ENCODE results near the gene AIMP1.

AIMP1 gene

DNA sequence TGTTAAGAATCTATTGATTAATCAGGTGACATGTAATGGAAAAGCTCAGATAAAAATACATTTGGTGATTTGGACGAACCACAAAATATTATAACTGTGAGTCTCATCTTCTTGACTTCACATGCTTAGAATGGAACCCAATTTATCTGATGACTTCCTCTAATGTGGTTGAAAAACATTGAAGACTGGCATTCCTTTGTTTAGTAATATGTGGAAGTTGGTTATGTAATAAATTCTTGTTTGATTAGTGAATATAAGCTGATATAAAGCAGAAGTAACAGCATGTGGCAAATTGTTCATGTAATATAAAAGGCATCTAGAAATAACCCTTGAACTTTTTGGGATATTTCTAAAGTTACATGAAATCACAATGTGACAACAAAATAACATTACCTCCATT lies 42.5 kb downstream of the AIMP1 start:
- Histone ChIP-seq H3K9ac (ENCODE audit: low read depth, low read length) (no peak overlapping the region), H3K4me1 (ENCODE audit: insufficient read depth, low read length) (no peaks in the 10 kb centered on the region; the same call in 1 of the 2 replicates), H3K9me3 (ENCODE audit: insufficient read depth, low read depth, low read length) (no peaks in the 10 kb centered on the region), H3K27ac (ENCODE audit: low read length) (no peak overlapping the region), H3K27me3 (ENCODE audit: insufficient read depth, low read length) (no peaks in the 10 kb centered on the region), H3K4me3 (ENCODE audit: low read length) (no peak overlapping the region), H3K36me3 (ENCODE audit: insufficient read depth, low read depth, low read length) (no peaks in the 10 kb centered on the region)

GRCh38 chr4:106362086-106362825 lies 45.9 kb downstream of the AIMP1 start:
- H3K4me1 ChIP-seq (ENCODE audit: insufficient read depth, low read length) = no peaks in the 10 kb centered on the region

GRCh38 chr4:106364282-106364681 lies 47.9 kb downstream of the AIMP1 start:
- H3K4me1 ChIP-seq (ENCODE audit: insufficient read depth, low read length) = no peaks in the 10 kb centered on the region
- no peaks in the 10 kb centered on the region for H3K27me3 ChIP-seq (ENCODE audit: insufficient read depth, low read length)
- H3K27ac ChIP-seq (ENCODE audit: low read length) = no peak overlapping the region
- no peak overlapping the region for H3K9ac ChIP-seq (ENCODE audit: low read depth, low read length)
- H3K4me3 ChIP-seq (ENCODE audit: low read length) = no peak overlapping the region
- H3K9me3 ChIP-seq (ENCODE audit: insufficient read depth, low read depth, low read length) = no peaks in the 10 kb centered on the region
- no peaks in the 10 kb centered on the region for H3K36me3 ChIP-seq (ENCODE audit: insufficient read depth, low read depth, low read length)

More at GRCh38 chr4:106362086-106362825, 45.9 kb downstream of the AIMP1 start:
- H3K27ac ChIP-seq (ENCODE audit: low read length) = no peak overlapping the region
- no peak overlapping the region for H3K4me3 ChIP-seq (ENCODE audit: low read length)
- no peaks in the 10 kb centered on the region for H3K9me3 ChIP-seq (ENCODE audit: insufficient read depth, low read depth, low read length)
- H3K9ac ChIP-seq (ENCODE audit: low read depth, low read length) = no peak overlapping the region
- H3K36me3 ChIP-seq (ENCODE audit: insufficient read depth, low read depth, low read length) = no peaks in the 10 kb centered on the region
- H3K27me3 ChIP-seq (ENCODE audit: insufficient read depth, low read length) = no peaks in the 10 kb centered on the region

GRCh38 chr4:106365613-106366012 lies 49.3 kb downstream of the AIMP1 start:
- H3K9me3 ChIP-seq (ENCODE audit: insufficient read depth, low read depth, low read length) = no peaks in the 10 kb centered on the region
- H3K4me3 ChIP-seq (ENCODE audit: low read length) = no peak overlapping the region
- H3K27ac ChIP-seq (ENCODE audit: low read length) = no peak overlapping the region
- no peak overlapping the region for H3K9ac ChIP-seq (ENCODE audit: low read depth, low read length)
- no peaks in the 10 kb centered on the region for H3K4me1 ChIP-seq (ENCODE audit: insufficient read depth, low read length)
- H3K36me3 ChIP-seq (ENCODE audit: insufficient read depth, low read depth, low read length) = no peaks in the 10 kb centered on the region
- H3K27me3 ChIP-seq (ENCODE audit: insufficient read depth, low read length) = no peaks in the 10 kb centered on the region

- Histone ChIP-seq H3K9ac (ENCODE audit: low read depth, low read length) (no peak overlapping the region), H3K4me1 (ENCODE audit: insufficient read depth, low read length) (no peaks in the 10 kb centered on the region), H3K36me3 (ENCODE audit: insufficient read depth, low read depth, low read length) (no peaks in the 10 kb centered on the region), H3K27me3 (ENCODE audit: insufficient read depth, low read length) (no peaks in the 10 kb centered on the region), H3K9me3 (ENCODE audit: insufficient read depth, low read depth, low read length) (no peaks in the 10 kb centered on the region), H3K4me3 (ENCODE audit: low read length) (no peak overlapping the region), H3K27ac (ENCODE audit: low read length) (no peak overlapping the region)
Observed at GRCh38 chr4:106366026-106366425, 49.7 kb downstream of the AIMP1 start.

DNA sequence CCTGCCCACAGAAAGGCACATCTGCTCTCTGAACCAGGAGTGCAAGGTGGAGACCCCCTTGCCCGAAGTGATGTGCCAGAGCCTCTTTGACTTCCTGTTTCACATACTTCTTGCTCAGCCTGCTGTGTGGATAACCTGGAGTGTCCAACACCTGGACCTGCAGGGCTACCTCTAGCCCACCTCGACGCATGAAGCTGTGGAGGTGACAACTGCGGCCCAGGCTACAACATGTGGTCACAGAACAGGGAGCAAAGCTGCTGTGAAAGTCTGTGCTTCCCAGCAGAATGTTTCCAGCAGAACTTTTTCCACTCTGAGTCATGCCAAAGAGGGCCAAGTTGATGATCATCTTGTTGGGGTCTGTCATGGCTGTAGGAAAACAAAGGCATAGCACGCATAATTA lies 50.7 kb downstream of the AIMP1 start:
- Histone ChIP-seq H3K27me3 (ENCODE audit: insufficient read depth, low read length) (no peaks in the 10 kb centered on the region), H3K4me1 (ENCODE audit: insufficient read depth, low read length) (no peaks in the 10 kb centered on the region), H3K4me3 (ENCODE audit: low read length) (no peak overlapping the region), H3K9ac (ENCODE audit: low read depth, low read length) (no peak overlapping the region), H3K36me3 (ENCODE audit: insufficient read depth, low read depth, low read length) (no peaks in the 10 kb centered on the region), H3K9me3 (ENCODE audit: insufficient read depth, low read depth, low read length) (no peaks in the 10 kb centered on the region), H3K27ac (ENCODE audit: low read length) (no peak overlapping the region)

GRCh38 chr4:106368678-106369077 lies 52.3 kb downstream of the AIMP1 start, which contains the start of gene GIMD1:
Gene GIMD1 (minus strand): TSS chr4:106368778. CDS start chr4:106367435, 1,343 bp downstream.
- H3K27me3 ChIP-seq (ENCODE audit: insufficient read depth, low read length) = no peaks in the 10 kb centered on the region
- H3K4me3 ChIP-seq (ENCODE audit: low read length) = no peak within 1 kb of the TSS
- no peaks in the 10 kb centered on the region for H3K36me3 ChIP-seq (ENCODE audit: insufficient read depth, low read depth, low read length)
- H3K9ac ChIP-seq (ENCODE audit: low read depth, low read length) = no peak within 1 kb of the TSS
- no peaks in the 10 kb centered on the region for H3K4me1 ChIP-seq (ENCODE audit: insufficient read depth, low read length)
- H3K9me3 ChIP-seq (ENCODE audit: insufficient read depth, low read depth, low read length) = no peaks in the 10 kb centered on the region
- no peak within 1 kb of the TSS for H3K27ac ChIP-seq (ENCODE audit: low read length)

DNA sequence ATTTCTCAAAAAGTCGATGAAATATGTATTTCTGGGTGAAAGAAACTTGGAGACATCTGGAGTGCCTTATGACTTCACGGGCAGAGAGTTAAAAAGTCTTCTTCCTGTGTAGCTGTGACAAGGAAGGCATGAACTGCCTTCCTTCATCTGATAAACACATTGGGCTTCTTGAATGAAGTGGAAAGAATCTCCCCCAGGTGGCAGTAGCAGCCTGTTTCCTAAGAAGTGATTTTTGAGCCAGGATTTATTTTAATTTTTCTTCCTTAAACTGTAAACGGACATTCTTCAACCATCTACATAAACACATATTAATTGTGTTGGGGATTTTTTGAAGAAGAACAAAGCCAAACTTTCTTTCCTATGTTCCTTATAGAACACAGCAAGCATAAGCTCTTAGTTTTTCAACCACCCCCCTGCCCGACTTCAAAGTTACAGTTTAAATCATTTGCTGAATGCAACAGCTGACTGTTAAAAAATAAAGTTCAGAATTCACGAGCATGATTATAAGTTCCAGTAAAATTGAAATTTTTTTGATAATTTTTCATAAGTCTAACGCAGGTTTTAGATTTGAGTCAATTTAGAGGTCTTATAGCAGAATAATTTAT lies 53.2 kb downstream of the AIMP1 start:
- Histone ChIP-seq H3K27me3 (ENCODE audit: insufficient read depth, low read length) (no peaks in the 10 kb centered on the region), H3K9ac (ENCODE audit: low read depth, low read length) (no peak overlapping the region), H3K4me3 (ENCODE audit: low read length) (no peak overlapping the region), H3K27ac (ENCODE audit: low read length) (no peak overlapping the region), H3K9me3 (ENCODE audit: insufficient read depth, low read depth, low read length) (no peaks in the 10 kb centered on the region), H3K4me1 (ENCODE audit: insufficient read depth, low read length) (no peaks in the 10 kb centered on the region), H3K36me3 (ENCODE audit: insufficient read depth, low read depth, low read length) (no peaks in the 10 kb centered on the region)

DNA sequence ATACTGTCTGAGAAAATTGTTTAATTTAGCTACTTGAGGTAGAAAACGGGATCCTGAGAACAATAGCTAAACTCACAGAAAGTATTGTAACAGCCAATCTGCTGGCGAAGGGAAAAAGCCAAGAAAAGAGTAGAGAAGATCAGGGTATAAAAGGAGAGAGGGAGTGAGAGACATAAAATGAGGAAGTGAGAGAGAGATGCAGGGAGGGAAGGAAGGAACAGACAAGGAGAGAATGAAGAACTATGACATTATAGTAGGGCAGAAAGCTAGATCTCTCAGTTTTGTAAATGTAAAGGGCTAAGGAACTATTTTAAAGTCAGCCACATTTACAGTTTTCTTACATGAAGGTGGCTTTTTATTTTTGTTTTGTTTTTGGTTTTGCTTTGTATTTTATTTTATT lies 53.9 kb downstream of the AIMP1 start:
- no peaks in the 10 kb centered on the region for H3K36me3 ChIP-seq (ENCODE audit: insufficient read depth, low read depth, low read length)
- H3K9me3 ChIP-seq (ENCODE audit: insufficient read depth, low read depth, low read length) = no peaks in the 10 kb centered on the region
- no peak overlapping the region for H3K4me3 ChIP-seq (ENCODE audit: low read length)
- no peaks in the 10 kb centered on the region for H3K27me3 ChIP-seq (ENCODE audit: insufficient read depth, low read length)
- no peak overlapping the region for H3K27ac ChIP-seq (ENCODE audit: low read length)
- H3K4me1 ChIP-seq (ENCODE audit: insufficient read depth, low read length) = no peaks in the 10 kb centered on the region
- no peak overlapping the region for H3K9ac ChIP-seq (ENCODE audit: low read depth, low read length)

DNA sequence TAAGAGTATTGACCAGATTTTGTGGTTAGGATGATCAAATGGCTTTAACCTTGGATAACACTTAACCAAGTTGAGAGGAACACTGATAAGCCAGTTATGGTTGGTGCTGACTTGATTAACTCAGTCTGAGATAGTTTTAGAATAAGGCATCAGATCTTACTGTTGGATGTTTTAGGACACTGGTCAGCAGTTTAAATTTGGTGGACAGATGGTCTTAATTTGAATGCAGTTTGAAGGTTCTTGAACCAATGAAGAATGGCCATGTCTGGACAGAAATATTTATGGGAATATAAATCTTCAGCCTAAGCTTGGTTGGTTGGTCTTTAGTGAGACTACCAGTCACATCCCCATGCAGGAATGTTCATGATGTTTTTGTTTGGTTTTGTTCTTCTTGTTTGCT lies 54.8 kb downstream of the AIMP1 start:
- no peak overlapping the region for H3K4me3 ChIP-seq (ENCODE audit: low read length)
- H3K27me3 ChIP-seq (ENCODE audit: insufficient read depth, low read length) = no peaks in the 10 kb centered on the region
- no peaks in the 10 kb centered on the region for H3K4me1 ChIP-seq (ENCODE audit: insufficient read depth, low read length)
- H3K36me3 ChIP-seq (ENCODE audit: insufficient read depth, low read depth, low read length) = no peaks in the 10 kb centered on the region
- no peak overlapping the region for H3K9ac ChIP-seq (ENCODE audit: low read depth, low read length)
- no peaks in the 10 kb centered on the region for H3K9me3 ChIP-seq (ENCODE audit: insufficient read depth, low read depth, low read length)
- H3K27ac ChIP-seq (ENCODE audit: low read length) = no peak overlapping the region

- H3K27ac ChIP-seq (ENCODE audit: low read length) = no peak overlapping the region
- no peak overlapping the region for H3K4me3 ChIP-seq (ENCODE audit: low read length)
- H3K9ac ChIP-seq (ENCODE audit: low read depth, low read length) = no peak overlapping the region
- no peaks in the 10 kb centered on the region for H3K36me3 ChIP-seq (ENCODE audit: insufficient read depth, low read depth, low read length)
- no peaks in the 10 kb centered on the region for H3K27me3 ChIP-seq (ENCODE audit: insufficient read depth, low read length)
- no peaks in the 10 kb centered on the region for H3K9me3 ChIP-seq (ENCODE audit: insufficient read depth, low read depth, low read length)
- no peaks in the 10 kb centered on the region for H3K4me1 ChIP-seq (ENCODE audit: insufficient read depth, low read length)
Observed at GRCh38 chr4:106373026-106373425, 56.7 kb downstream of the AIMP1 start.

- Histone ChIP-seq H3K4me1 (ENCODE audit: insufficient read depth, low read length) (no peaks in the 10 kb centered on the region), H3K27ac (ENCODE audit: low read length) (no peak overlapping the region), H3K27me3 (ENCODE audit: insufficient read depth, low read length) (no peaks in the 10 kb centered on the region), H3K9ac (ENCODE audit: low read depth, low read length) (no peak overlapping the region), H3K9me3 (ENCODE audit: insufficient read depth, low read depth, low read length) (no peaks in the 10 kb centered on the region), H3K36me3 (ENCODE audit: insufficient read depth, low read depth, low read length) (no peaks in the 10 kb centered on the region), H3K4me3 (ENCODE audit: low read length) (no peak overlapping the region)
Observed at GRCh38 chr4:106380179-106380578, 63.8 kb downstream of the AIMP1 start.

Data from iPS-20b (cell line).